SK-N-SH treated with all-trans-retinoic acid at 6 μM for 48 hours (cell line): ENCODE data around the gene RAB5A.

Experiments used
- ATAC-seq: fragments of 200-7000 bp; cut with Tn5 transposase; 3 replicates; pipeline ENCODE4 v1.9.1; 2020; ENCODE audit warnings: mild to moderate bottlenecking, moderate library complexity
- ARNTL ChIP-seq: fragments of 450-650 bp; formaldehyde crosslinking; IDR thresholded peaks from 2 replicates; pipeline ENCODE4 v1.5.0; 2020; ENCODE audit warnings: low read depth, mild to moderate bottlenecking, moderate library complexity, borderline replicate concordance
- BACH2 ChIP-seq: fragments of 250-450 bp; sonication (Bioruptor Pico); IDR thresholded peaks from 2 replicates; pipeline ENCODE4 v1.9.0; 2021; ENCODE audit warnings: mild to moderate bottlenecking, borderline replicate concordance
- CSDC2 ChIP-seq: fragments of 250-450 bp; sonication (Bioruptor Pico); IDR thresholded peaks from 2 replicates; pipeline ENCODE4 v1.5.0; 2020; ENCODE audit warnings: mild to moderate bottlenecking, moderate library complexity
- ESRRG ChIP-seq: fragments of 250-450 bp; sonication (Bioruptor Pico); IDR thresholded peaks from 2 replicates; pipeline ENCODE4 v1.6.1; 2021; ENCODE audit warnings: mild to moderate bottlenecking
- GLIS3 ChIP-seq: fragments of 250-450 bp; sonication (Bioruptor Pico); IDR thresholded peaks from 2 replicates; pipeline ENCODE4 v1.5.0; 2020; ENCODE audit warnings: mild to moderate bottlenecking, moderate library complexity
- ISL1 ChIP-seq: fragments of 250-450 bp; sonication (Bioruptor Pico); IDR thresholded peaks from 2 replicates; pipeline ENCODE4 v2.1.2; 2022; ENCODE audit warnings: mild to moderate bottlenecking, moderate library complexity
- OSR1 ChIP-seq: fragments of 250-450 bp; sonication (Bioruptor Pico); IDR thresholded peaks from 2 replicates; pipeline ENCODE4 v1.8.0; 2022; ENCODE audit warnings: moderate library complexity, mild to moderate bottlenecking, inconsistent platforms
- PPARA ChIP-seq: fragments of 250-450 bp; sonication (Bioruptor Pico); IDR thresholded peaks from 2 replicates; pipeline ENCODE4 v1.5.0; 2020; ENCODE audit warnings: mild to moderate bottlenecking, borderline replicate concordance
- RARB ChIP-seq: fragments of 250-450 bp; sonication (Bioruptor Pico); IDR thresholded peaks from 2 replicates; pipeline ENCODE4 v1.8.0; 2021; ENCODE audit warnings: mild to moderate bottlenecking, moderate library complexity
- SNAI2 ChIP-seq: fragments of 250-450 bp; sonication (Bioruptor Pico); IDR thresholded peaks from 2 replicates; pipeline ENCODE4 v1.5.0; 2020; ENCODE audit warnings: mild to moderate bottlenecking, moderate library complexity
- TCF4 ChIP-seq: fragments of 250-450 bp; sonication (Bioruptor Pico); IDR thresholded peaks from 2 replicates; pipeline ENCODE4 v1.8.0; 2021; ENCODE audit warnings: mild to moderate bottlenecking, moderate library complexity, borderline replicate concordance
- TOX ChIP-seq: fragments of 250-450 bp; sonication (Bioruptor Pico); IDR thresholded peaks from 2 replicates; pipeline ENCODE4 v1.8.0; 2021; ENCODE audit warnings: mild to moderate bottlenecking, moderate library complexity, borderline replicate concordance
- ZC3H10 ChIP-seq: fragments of 250-450 bp; sonication (Bioruptor Pico); IDR thresholded peaks from 2 replicates; pipeline ENCODE4 v1.5.1; 2021; ENCODE audit warnings: mild to moderate bottlenecking, moderate library complexity
- ZFP3 ChIP-seq: fragments of 250-450 bp; sonication (Bioruptor Pico); IDR thresholded peaks from 2 replicates; pipeline ENCODE4 v1.5.0; 2020; ENCODE audit warnings: mild to moderate bottlenecking, moderate library complexity
- ZFP30 ChIP-seq: fragments of 450-650 bp; formaldehyde crosslinking; IDR thresholded peaks from 2 replicates; pipeline ENCODE4 v1.5.0; 2022; ENCODE audit warnings: mild to moderate bottlenecking, moderate library complexity
- ZNF565 ChIP-seq: fragments of 450-650 bp; formaldehyde crosslinking; conservative IDR thresholded peaks from 2 replicates; pipeline ENCODE4 v1.5.0; 2020; ENCODE audit warnings: low read depth, mild to moderate bottlenecking, moderate library complexity
- ZNF70 ChIP-seq: fragments of 450-650 bp; formaldehyde crosslinking; IDR thresholded peaks from 2 replicates; pipeline ENCODE4 v1.5.0; 2020; ENCODE audit warnings: mild to moderate bottlenecking, moderate library complexity
- ZNF8 ChIP-seq: fragments of 450-650 bp; formaldehyde crosslinking; IDR thresholded peaks from 2 replicates; pipeline ENCODE4 v1.5.0; 2020; ENCODE audit warnings: mild to moderate bottlenecking, moderate library complexity
- TF ChIP-seq, protein P1 (sequence below): fragments of 250-450 bp; sonication (Bioruptor Pico); IDR thresholded peaks from 2 replicates; pipeline ENCODE4 v1.5.0; 2020; ENCODE audit warnings: mild to moderate bottlenecking, moderate library complexity
- TF ChIP-seq, protein P2 (sequence below): fragments of 250-450 bp; sonication (Bioruptor Pico); IDR thresholded peaks from 2 replicates; pipeline ENCODE4 v1.8.0; 2021; ENCODE audit warnings: low read depth, mild to moderate bottlenecking, moderate library complexity, borderline replicate concordance
- TF ChIP-seq, protein P3 (sequence below): fragments of 250-450 bp; sonication (Bioruptor Pico); IDR thresholded peaks from 2 replicates; pipeline ENCODE4 v1.5.1; 2020; ENCODE audit warnings: low read depth, mild to moderate bottlenecking, moderate library complexity
- TF ChIP-seq, protein P4 (sequence below): fragments of 250-450 bp; sonication (Bioruptor Pico); IDR thresholded peaks from 2 replicates; pipeline ENCODE4 v1.8.0; 2020; ENCODE audit warnings: mild to moderate bottlenecking, moderate library complexity, borderline replicate concordance

The RAB5A gene

DNA sequence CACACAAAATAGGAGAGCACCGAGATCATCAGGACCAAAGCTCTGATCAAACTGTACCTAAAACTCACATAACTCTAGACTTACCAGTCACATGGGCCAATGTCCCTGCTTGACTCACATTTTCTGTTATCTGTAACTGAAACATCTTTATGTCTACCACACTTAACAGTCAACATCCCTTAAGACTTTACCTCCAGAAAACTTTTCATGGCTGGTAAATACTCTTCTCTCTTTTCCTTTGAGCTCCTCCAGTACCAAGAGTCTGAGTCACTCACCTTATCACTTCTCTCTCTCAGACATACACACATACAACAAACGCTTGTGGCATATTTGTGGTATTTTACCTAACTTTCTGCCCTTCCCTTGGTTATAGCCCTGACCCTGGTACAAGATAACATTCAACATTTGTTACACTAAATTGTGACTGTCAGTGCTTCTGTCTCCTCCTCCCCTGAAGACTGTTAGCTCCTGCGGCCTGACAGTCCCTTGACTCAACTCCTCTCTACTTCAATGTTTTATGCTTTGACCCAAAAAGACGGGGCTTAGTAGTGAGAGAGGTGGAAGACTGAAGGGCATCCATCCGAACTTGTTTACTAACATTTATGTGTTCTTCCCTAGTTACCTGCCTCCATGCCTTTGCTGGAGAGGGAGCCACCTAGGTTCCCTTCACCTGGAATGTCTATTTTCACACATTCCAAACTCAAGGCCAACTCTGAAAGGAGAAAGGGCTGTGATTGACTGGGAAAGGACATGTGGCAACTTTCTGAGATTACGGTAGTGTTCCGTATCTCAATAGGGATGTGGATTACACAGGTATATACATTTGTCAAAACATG lies 9.2 kb upstream of the RAB5A start:
- ATAC-seq, result no peak

DNA sequence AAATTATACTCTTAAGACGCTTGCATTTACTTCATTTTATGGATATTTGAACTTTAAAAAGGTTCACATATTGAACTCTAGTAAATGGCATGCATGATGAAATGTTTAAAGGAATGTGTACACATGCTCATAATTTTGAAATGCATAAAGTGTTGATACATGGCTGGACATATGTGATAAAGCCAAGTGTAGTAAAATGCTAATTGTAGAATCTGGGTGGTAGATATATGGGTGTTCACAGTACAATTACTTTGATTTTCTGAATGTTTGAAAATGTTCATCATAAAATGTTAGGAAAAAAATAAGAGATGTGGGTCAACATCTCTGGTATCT lies 8.6 kb upstream of the RAB5A start:
- TF ChIP-seq, protein P1, sequence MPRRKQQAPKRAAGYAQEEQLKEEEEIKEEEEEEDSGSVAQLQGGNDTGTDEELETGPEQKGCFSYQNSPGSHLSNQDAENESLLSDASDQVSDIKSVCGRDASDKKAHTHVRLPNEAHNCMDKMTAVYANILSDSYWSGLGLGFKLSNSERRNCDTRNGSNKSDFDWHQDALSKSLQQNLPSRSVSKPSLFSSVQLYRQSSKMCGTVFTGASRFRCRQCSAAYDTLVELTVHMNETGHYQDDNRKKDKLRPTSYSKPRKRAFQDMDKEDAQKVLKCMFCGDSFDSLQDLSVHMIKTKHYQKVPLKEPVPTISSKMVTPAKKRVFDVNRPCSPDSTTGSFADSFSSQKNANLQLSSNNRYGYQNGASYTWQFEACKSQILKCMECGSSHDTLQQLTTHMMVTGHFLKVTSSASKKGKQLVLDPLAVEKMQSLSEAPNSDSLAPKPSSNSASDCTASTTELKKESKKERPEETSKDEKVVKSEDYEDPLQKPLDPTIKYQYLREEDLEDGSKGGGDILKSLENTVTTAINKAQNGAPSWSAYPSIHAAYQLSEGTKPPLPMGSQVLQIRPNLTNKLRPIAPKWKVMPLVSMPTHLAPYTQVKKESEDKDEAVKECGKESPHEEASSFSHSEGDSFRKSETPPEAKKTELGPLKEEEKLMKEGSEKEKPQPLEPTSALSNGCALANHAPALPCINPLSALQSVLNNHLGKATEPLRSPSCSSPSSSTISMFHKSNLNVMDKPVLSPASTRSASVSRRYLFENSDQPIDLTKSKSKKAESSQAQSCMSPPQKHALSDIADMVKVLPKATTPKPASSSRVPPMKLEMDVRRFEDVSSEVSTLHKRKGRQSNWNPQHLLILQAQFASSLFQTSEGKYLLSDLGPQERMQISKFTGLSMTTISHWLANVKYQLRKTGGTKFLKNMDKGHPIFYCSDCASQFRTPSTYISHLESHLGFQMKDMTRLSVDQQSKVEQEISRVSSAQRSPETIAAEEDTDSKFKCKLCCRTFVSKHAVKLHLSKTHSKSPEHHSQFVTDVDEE (CRISPR knock-in tag), result no peak
- ATAC-seq, result no peak

More for the DNA sequence above, 9.2 kb upstream of the RAB5A start:
- no peak for TF ChIP-seq OSR1 (CRISPR knock-in tag)
- TF ChIP-seq ZFP30 (CRISPR knock-in tag), result no peak
- no peak for TF ChIP-seq BACH2 (CRISPR knock-in tag)
- TF ChIP-seq, protein P2, sequence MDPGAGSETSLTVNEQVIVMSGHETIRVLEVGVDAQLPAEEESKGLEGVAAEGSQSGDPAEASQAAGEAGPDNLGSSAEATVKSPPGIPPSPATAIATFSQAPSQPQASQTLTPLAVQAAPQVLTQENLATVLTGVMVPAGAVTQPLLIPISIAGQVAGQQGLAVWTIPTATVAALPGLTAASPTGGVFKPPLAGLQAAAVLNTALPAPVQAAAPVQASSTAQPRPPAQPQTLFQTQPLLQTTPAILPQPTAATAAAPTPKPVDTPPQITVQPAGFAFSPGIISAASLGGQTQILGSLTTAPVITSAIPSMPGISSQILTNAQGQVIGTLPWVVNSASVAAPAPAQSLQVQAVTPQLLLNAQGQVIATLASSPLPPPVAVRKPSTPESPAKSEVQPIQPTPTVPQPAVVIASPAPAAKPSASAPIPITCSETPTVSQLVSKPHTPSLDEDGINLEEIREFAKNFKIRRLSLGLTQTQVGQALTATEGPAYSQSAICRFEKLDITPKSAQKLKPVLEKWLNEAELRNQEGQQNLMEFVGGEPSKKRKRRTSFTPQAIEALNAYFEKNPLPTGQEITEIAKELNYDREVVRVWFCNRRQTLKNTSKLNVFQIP (CRISPR knock-in tag), result no peak
- no peak for TF ChIP-seq SNAI2 (CRISPR knock-in tag)
- TF ChIP-seq ZNF565 (CRISPR knock-in tag), result no peak
- no peak for TF ChIP-seq TOX (CRISPR knock-in tag)
- TF ChIP-seq RARB (CRISPR knock-in tag), result no peak
- no peak for TF ChIP-seq ESRRG (CRISPR knock-in tag)
- TF ChIP-seq TCF4 (CRISPR knock-in tag), result no peak
- no peak for TF ChIP-seq ZNF8 (CRISPR knock-in tag)
- TF ChIP-seq, protein P3, sequence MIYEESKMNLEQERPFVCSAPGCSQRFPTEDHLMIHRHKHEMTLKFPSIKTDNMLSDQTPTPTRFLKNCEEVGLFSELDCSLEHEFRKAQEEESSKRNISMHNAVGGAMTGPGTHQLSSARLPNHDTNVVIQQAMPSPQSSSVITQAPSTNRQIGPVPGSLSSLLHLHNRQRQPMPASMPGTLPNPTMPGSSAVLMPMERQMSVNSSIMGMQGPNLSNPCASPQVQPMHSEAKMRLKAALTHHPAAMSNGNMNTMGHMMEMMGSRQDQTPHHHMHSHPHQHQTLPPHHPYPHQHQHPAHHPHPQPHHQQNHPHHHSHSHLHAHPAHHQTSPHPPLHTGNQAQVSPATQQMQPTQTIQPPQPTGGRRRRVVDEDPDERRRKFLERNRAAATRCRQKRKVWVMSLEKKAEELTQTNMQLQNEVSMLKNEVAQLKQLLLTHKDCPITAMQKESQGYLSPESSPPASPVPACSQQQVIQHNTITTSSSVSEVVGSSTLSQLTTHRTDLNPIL (CRISPR knock-in tag), result no peak
- no peak for TF ChIP-seq PPARA (CRISPR knock-in tag)
- no peak for TF ChIP-seq ISL1 (CRISPR knock-in tag)
- no peak for TF ChIP-seq CSDC2 (CRISPR knock-in tag)
- TF ChIP-seq, protein P4, sequence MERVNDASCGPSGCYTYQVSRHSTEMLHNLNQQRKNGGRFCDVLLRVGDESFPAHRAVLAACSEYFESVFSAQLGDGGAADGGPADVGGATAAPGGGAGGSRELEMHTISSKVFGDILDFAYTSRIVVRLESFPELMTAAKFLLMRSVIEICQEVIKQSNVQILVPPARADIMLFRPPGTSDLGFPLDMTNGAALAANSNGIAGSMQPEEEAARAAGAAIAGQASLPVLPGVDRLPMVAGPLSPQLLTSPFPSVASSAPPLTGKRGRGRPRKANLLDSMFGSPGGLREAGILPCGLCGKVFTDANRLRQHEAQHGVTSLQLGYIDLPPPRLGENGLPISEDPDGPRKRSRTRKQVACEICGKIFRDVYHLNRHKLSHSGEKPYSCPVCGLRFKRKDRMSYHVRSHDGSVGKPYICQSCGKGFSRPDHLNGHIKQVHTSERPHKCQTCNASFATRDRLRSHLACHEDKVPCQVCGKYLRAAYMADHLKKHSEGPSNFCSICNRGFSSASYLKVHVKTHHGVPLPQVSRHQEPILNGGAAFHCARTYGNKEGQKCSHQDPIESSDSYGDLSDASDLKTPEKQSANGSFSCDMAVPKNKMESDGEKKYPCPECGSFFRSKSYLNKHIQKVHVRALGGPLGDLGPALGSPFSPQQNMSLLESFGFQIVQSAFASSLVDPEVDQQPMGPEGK (CRISPR knock-in tag), result no peak

DNA sequence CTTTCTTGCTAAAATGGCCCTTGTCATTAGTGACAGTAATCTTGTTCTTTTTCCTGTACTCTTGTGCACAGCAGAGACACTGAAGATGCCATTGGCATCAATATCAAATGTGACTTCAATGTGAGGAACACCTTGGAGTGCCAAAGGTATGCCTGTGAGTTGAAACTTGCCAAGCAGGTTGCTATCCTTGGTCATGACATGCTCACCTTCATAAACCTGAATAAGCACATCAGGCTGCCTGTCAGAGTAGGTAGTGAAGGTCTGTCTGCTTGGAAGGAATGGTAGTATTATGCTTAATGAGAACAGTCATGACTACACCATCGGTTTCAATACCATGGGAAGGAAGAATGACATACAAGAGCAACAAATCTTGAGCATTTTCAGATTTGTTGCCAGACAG lies 6.3 kb upstream of the RAB5A start:
- ATAC-seq, result no peak
- TF ChIP-seq GLIS3 (CRISPR knock-in tag), result no peak
- no peak for TF ChIP-seq ZC3H10 (CRISPR knock-in tag)
- no peak for TF ChIP-seq ESRRG (CRISPR knock-in tag)
- no peak for TF ChIP-seq ZNF70 (CRISPR knock-in tag)
- no peak for TF ChIP-seq TCF4 (CRISPR knock-in tag)
- TF ChIP-seq ZFP3, result no peak
- no peak for TF ChIP-seq ISL1 (CRISPR knock-in tag)
- TF ChIP-seq PPARA (CRISPR knock-in tag), result no peak
- TF ChIP-seq ARNTL (CRISPR knock-in tag), result no peak
- no peak for TF ChIP-seq ZFP30 (CRISPR knock-in tag)
